SU-DHL-6 (cell line): ENCODE measurements around the gene BCAS3.

Experiments
- CTCF ChIP-seq: fragments of 200-600 bp; sonication (generic); IDR thresholded peaks from one replicate; pipeline ENCODE4 v1.5.1; 2017; ENCODE audit warnings: antibody characterized with exemption, mild to moderate bottlenecking, low read length, moderate library complexity; ENCODE audit not compliant: insufficient read depth, poor library complexity, severe bottlenecking
- EZH2phosphoT487 ChIP-seq: fragments of 200-600 bp; sonication (generic), shearing (Covaris generic); conservative IDR thresholded peaks from 2 replicates; pipeline ENCODE4 v1.6.1; 2018; ENCODE audit warnings: mild to moderate bottlenecking, antibody characterized with exemption, low read length, moderate library complexity, mixed read lengths

- TF ChIP-seq CTCF (no peak), EZH2phosphoT487 (no peak)
These were observed 150.3 kb downstream of the BCAS3 start for GRCh38 chr17:60827943-60828342.
